ENCODE measurements around the gene ESRRB.

Gene ESRRB

GRCh38 chr14:76550534-76550933 lies 174.6 kb downstream of the ESRRB start:
- no peak for DNase-seq

DNA sequence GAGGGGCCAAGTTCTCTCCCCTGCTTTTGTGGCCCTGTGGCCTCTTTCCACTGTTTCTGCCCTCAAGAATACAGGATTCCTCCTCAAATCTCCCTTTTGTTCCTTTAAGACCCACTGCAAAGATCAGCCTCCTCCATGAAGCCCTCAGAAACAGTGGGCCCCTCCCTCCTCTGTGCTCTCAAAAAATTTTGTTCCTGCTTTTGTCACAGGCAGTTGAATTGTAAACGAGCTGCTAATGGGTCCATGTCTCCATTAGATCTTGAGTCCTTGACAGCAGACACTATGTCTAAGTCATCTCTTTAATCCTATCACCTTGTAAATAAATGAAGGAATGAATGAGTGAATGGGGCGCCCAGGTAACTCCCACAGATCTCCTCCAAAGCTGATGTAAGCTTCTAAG lies 175.2 kb downstream of the ESRRB start:
- no peak for DNase-seq
